ENCODE results near the gene RBM4.

Gene RBM4

DNA sequence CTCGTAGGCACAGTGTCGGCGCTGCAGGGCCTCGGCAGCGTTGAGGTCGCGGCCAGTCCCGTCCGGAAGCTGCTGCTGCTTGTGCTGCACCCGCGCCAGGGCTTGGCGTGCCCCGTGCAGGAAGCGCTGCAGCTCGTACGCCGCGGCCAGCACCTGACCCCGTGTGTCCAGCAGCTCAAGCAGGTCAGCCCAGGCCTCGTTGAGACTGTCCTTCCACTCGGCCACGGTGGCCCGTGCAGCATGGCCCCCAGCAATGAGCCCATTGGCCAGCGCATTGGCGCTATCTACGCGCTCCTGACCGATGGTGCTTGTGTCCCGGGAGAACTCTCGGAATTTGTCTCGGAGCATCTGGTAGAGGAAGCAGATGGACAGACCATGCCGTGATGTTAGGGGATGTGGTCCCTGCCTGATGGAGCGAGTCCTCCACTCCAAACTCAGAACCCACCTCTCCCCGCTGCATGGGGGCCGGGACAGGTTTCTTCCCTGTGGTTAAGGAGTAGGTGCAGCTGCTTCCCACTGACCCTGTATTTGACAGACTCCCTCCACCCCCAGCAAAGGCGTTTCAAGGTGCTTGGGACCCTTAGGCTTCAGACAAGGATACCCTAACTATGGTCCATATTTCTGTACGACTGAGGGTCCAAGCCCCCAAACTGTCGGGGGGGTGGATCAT, 52.9 kb downstream of the RBM4 start:
- no peak for DNase-seq

DNA sequence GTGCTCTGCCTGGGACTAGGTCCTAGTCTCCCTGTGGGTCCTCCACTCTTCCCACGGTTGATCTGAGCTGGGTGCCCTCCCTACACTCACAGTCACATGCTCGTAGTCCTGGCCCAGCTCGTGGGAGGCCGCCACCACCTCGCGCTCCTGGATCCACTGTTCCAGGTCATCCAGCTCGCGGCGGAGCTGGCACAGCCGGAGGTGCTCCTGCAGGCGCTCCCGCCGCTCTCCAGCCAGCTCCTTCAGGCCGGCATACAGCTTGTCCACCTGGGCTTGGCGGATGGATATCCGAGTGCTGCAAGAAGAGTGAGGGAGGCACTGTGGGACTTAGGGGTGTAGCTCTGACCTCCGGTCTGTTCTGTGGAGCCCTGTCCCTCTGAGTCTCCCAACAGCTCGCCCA, 53.9 kb downstream of the RBM4 start:
- no peak for DNase-seq

GRCh38 chr11:66692871-66693331, 54.4 kb downstream of the RBM4 start:
- no peak for DNase-seq

DNA sequence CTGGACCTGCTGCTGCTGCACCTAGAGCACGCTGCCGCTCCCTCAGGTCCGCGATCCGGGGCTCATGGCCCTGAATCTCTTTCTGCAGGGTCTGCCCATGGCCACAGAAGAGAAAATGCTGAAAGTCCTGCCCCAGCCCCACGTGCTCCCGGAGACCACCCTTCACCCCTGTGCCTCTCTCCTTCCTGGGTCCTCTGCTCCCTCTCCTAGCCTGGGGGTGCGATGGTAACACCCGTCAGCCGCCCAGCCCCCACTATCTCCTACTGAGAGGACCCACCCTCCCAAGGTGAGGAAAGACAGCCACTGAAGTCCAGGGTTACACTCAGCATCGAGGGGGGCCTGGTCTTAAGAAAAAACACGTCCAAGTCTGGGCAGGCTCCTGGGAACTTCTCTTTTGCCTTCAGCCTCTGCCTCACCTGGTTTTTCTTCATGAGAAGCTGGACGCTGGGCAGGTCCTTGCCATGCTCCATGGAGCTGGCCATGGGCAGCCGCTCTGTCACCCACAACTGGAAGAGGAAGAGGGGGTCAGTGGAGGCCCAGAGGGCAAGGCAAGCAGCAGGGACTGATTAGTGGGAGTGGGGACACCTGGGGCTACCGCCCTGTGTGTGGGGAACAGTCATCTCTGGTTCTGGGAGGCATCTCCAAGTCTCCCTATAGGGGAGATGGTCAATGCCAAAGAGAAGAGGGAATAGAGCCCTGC, 55.0 kb downstream of the RBM4 start:
- no peak for DNase-seq

- DNase-seq: no peak
Observed at GRCh38 chr11:66694056-66694410, 55.5 kb downstream of the RBM4 start.

GRCh38 chr11:66694732-66695207, 56.3 kb downstream of the RBM4 start:
- peak; percentile 99 for DNase-seq

Data from DMS53 (cell line).